OCI-LY3 (cell line): ENCODE results near the gene NAE1.

Experiments
- EZH2phosphoT487 ChIP-seq: fragments of 200-600 bp; shearing (Covaris generic); IDR thresholded peaks from 2 replicates; pipeline ENCODE4 v1.6.1; 2018; ENCODE audit warnings: antibody characterized with exemption, mixed run types, low read depth
- TF ChIP-seq, protein P1 (sequence below): fragments of 200-600, 300-600 bp; sonication (generic); IDR thresholded peaks from 2 replicates; pipeline ENCODE4 v1.5.1; 2014; ENCODE audit warnings: antibody characterized with exemption, low read length, low read depth

DNA sequence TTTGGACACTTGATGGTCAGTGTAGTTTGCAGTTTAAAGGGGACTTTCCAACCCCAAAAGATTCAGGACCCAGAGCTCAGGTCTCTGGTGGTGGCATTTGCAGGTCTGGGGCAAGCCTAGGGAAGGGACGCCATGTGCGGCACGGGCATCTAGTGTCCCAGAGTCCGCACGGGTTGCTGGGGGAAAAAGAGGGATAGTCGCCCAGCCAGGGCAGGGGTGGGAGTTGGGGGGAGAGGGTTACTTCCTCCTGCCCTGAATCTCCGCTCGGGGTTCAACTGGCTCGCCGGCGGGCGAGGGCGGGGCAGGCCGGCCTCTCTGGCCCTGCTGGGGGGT, 13.2 kb upstream of the NAE1 start:
- TF ChIP-seq, protein P1, sequence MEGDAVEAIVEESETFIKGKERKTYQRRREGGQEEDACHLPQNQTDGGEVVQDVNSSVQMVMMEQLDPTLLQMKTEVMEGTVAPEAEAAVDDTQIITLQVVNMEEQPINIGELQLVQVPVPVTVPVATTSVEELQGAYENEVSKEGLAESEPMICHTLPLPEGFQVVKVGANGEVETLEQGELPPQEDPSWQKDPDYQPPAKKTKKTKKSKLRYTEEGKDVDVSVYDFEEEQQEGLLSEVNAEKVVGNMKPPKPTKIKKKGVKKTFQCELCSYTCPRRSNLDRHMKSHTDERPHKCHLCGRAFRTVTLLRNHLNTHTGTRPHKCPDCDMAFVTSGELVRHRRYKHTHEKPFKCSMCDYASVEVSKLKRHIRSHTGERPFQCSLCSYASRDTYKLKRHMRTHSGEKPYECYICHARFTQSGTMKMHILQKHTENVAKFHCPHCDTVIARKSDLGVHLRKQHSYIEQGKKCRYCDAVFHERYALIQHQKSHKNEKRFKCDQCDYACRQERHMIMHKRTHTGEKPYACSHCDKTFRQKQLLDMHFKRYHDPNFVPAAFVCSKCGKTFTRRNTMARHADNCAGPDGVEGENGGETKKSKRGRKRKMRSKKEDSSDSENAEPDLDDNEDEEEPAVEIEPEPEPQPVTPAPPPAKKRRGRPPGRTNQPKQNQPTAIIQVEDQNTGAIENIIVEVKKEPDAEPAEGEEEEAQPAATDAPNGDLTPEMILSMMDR: no peak
- TF ChIP-seq EZH2phosphoT487: no peak
